Astrocyte (in vitro differentiated cells and primary cell): Measurements from ENCODE around the gene IKBKG. TPM values are rescaled to one million over a fixed set of nuclear protein-coding genes. Genes with fewer than 3 reads are reported as not detected.

Experiments
- DNase-seq: peaks from one replicate; pipeline ENCODE4 v3.0.0-alpha.2; 2010; ENCODE audit warnings: low read depth
- FAIRE-seq: peaks from 2 replicates; lab custom pipeline; 2011; peaks lifted over from hg19 to GRCh38; lab: Jason Lieb, UNC
- H2AFZ ChIP-seq: 2 replicates; pipeline ENCODE4 v1.6.0; 2012; ENCODE audit warnings: low read depth, low read length, inconsistent platforms
- H3K27ac ChIP-seq: 2 replicates; pipeline ENCODE4 v1.5.1; 2011; ENCODE audit warnings: low read depth, low read length, inconsistent platforms
- H3K27me3 ChIP-seq: 2 replicates; pipeline ENCODE4 v1.6.0; 2011; ENCODE audit warnings: low read length, inconsistent platforms; ENCODE audit not compliant: insufficient read depth
- H3K36me3 ChIP-seq: 2 replicates; pipeline ENCODE4 v1.5.1; 2011; ENCODE audit warnings: low read length, inconsistent platforms; ENCODE audit not compliant: insufficient read depth
- H3K4me1 ChIP-seq: 2 replicates; pipeline ENCODE4 v1.5.1; 2011; ENCODE audit warnings: low read length, inconsistent platforms; ENCODE audit not compliant: insufficient read depth
- H3K4me2 ChIP-seq: 2 replicates; pipeline ENCODE4 v1.6.0; 2012; ENCODE audit warnings: low read length, inconsistent platforms
- H3K4me3 ChIP-seq: 2 replicates; pipeline ENCODE4 v1.5.1; 2011; ENCODE audit warnings: low read depth, mild to moderate bottlenecking, low read length, inconsistent platforms; ENCODE audit not compliant: insufficient read depth
- H3K79me2 ChIP-seq: 2 replicates; pipeline ENCODE4 v1.6.0; 2012; ENCODE audit warnings: mild to moderate bottlenecking, low read length, inconsistent platforms; ENCODE audit not compliant: insufficient read depth
- H3K9ac ChIP-seq: 2 replicates; pipeline ENCODE4 v1.6.0; 2012; ENCODE audit warnings: mild to moderate bottlenecking, low read length, inconsistent platforms
- H3K9me3 ChIP-seq: 2 replicates; pipeline ENCODE4 v1.5.1; 2012; ENCODE audit warnings: low read depth, mild to moderate bottlenecking, low read length, inconsistent platforms; ENCODE audit not compliant: insufficient read depth
- H4K20me1 ChIP-seq: 2 replicates; pipeline ENCODE4 v1.6.0; 2012; ENCODE audit warnings: low read length, inconsistent platforms; ENCODE audit not compliant: insufficient read depth
- H3K27ac Mint-ChIP-seq: one replicate; pipeline ENCODE4 v1.8.0; 2021; ENCODE audit warnings: mild to moderate bottlenecking, mixed read lengths; ENCODE audit not compliant: unreplicated experiment
- H3K27me3 Mint-ChIP-seq: one replicate; pipeline ENCODE4 v1.8.0; 2021; ENCODE audit warnings: low read depth, mixed read lengths; ENCODE audit not compliant: unreplicated experiment
- H3K36me3 Mint-ChIP-seq: one replicate; pipeline ENCODE4 v1.8.0; 2021; ENCODE audit warnings: low read depth, mixed read lengths; ENCODE audit not compliant: unreplicated experiment
- H3K4me1 Mint-ChIP-seq: one replicate; pipeline ENCODE4 v1.8.0; 2021; ENCODE audit warnings: low read depth, mixed read lengths; ENCODE audit not compliant: unreplicated experiment
- H3K4me3 Mint-ChIP-seq: one replicate; pipeline ENCODE4 v1.8.0; 2021; ENCODE audit warnings: mild to moderate bottlenecking, moderate library complexity, mixed read lengths; ENCODE audit not compliant: unreplicated experiment
- H3K9me3 Mint-ChIP-seq: one replicate; pipeline ENCODE4 v1.8.0; 2021; ENCODE audit warnings: mild to moderate bottlenecking, mixed read lengths; ENCODE audit not compliant: unreplicated experiment
- CTCF ChIP-seq: IDR thresholded peaks from 2 replicates; pipeline ENCODE4 v1.5.1; 2011; ENCODE audit warnings: low read depth, mild to moderate bottlenecking, inconsistent platforms, low read length, moderate library complexity; ENCODE audit not compliant: insufficient read depth
- EZH2 ChIP-seq: IDR thresholded peaks from 2 replicates; pipeline ENCODE4 v1.6.1; 2012; ENCODE audit warnings: mild to moderate bottlenecking, low read length, inconsistent platforms; ENCODE audit not compliant: insufficient read depth
- total RNA-seq: library from RNA; stranded (reverse); gene quantifications from 2 replicates; pipeline ENCODE4 v1.2.1, GENCODE V29; 2021

Gene IKBKG
- total RNA-seq, 1 donor from 2014 or later: 21.4 TPM

- peak overlapping the region; percentile 91 for H3K27ac ChIP-seq
- no peaks in the 10 kb centered on the region for H3K9me3 ChIP-seq
- TF ChIP-seq EZH2 (no peak), CTCF (no peak)
- H4K20me1 ChIP-seq: no peaks in the 10 kb centered on the region
- no peak overlapping the region for H3K4me3 Mint-ChIP-seq
- H3K4me3 ChIP-seq: no peak overlapping the region
- H3K27me3 Mint-ChIP-seq: no peaks in the 10 kb centered on the region
- peak overlapping the region; percentile 74 for H3K4me2 ChIP-seq
- H3K9ac ChIP-seq: peak overlapping the region; percentile 74
- H3K36me3 ChIP-seq: no peaks in the 10 kb centered on the region
- no peak overlapping the region for H3K27ac Mint-ChIP-seq
- no peak overlapping the region for H2AFZ ChIP-seq
- no peaks in the 10 kb centered on the region for H3K27me3 ChIP-seq
- no peak for DNase-seq
- H3K4me1 ChIP-seq: peaks cover 31% of the 10 kb centered on the region
- H3K79me2 ChIP-seq: peaks cover 26% of the 10 kb centered on the region
- no peaks in the 10 kb centered on the region for H3K4me1 Mint-ChIP-seq
- H3K36me3 Mint-ChIP-seq: no peaks in the 10 kb centered on the region
- H3K9me3 Mint-ChIP-seq: no peaks in the 10 kb centered on the region
- no peak for FAIRE-seq
These were observed 5.9 kb upstream of the IKBKG start for GRCh38 chrX:154541589-154541895.

- Histone ChIP-seq H3K9ac (peak overlapping the region; percentile 74), H3K4me2 (peak overlapping the region; percentile 74), H2AFZ (no peak overlapping the region), H4K20me1 (no peaks in the 10 kb centered on the region), H3K27ac (peak overlapping the region; percentile 91), H3K27me3 (no peaks in the 10 kb centered on the region), H3K79me2 (peaks cover 26% of the 10 kb centered on the region), H3K4me3 (no peak overlapping the region), H3K4me1 (peaks cover 31% of the 10 kb centered on the region), H3K9me3 (no peaks in the 10 kb centered on the region), H3K36me3 (no peaks in the 10 kb centered on the region)
- TF ChIP-seq EZH2: no peak
- no peaks in the 10 kb centered on the region for H3K9me3 Mint-ChIP-seq
- no peaks in the 10 kb centered on the region for H3K27me3 Mint-ChIP-seq
- peak; percentile 60 for FAIRE-seq
- no peaks in the 10 kb centered on the region for H3K4me1 Mint-ChIP-seq
- H3K36me3 Mint-ChIP-seq: no peaks in the 10 kb centered on the region
- peak overlapping the region; percentile 34 for H3K27ac Mint-ChIP-seq
- DNase-seq: peak; percentile 80
- no peak overlapping the region for H3K4me3 Mint-ChIP-seq
These were observed 5.3 kb upstream of the IKBKG start for GRCh38 chrX:154541896-154542722.

GRCh38 chrX:154542723-154543424 is 4.5 kb upstream of the IKBKG start:
- H3K36me3 Mint-ChIP-seq: no peaks in the 10 kb centered on the region

More at GRCh38 chrX:154542723-154543424, 4.5 kb upstream of the IKBKG start:
- H3K36me3 ChIP-seq: no peaks in the 10 kb centered on the region
- H3K9ac ChIP-seq: peak overlapping the region; percentile 73
- FAIRE-seq (no peak), DNase-seq (no peak)
- no peak overlapping the region for H2AFZ ChIP-seq
- Mint-ChIP-seq H3K4me3 (no peak overlapping the region), H3K4me1 (no peaks in the 10 kb centered on the region), H3K27me3 (no peaks in the 10 kb centered on the region), H3K27ac (no peak overlapping the region), H3K9me3 (no peaks in the 10 kb centered on the region)
- peaks cover 3% of the 10 kb centered on the region for H4K20me1 ChIP-seq
- peaks cover 31% of the 10 kb centered on the region for H3K4me1 ChIP-seq
- no peak overlapping the region for H3K4me3 ChIP-seq
- H3K4me2 ChIP-seq: peak overlapping the region; percentile 74
- peaks cover 31% of the 10 kb centered on the region for H3K79me2 ChIP-seq
- TF ChIP-seq EZH2 (no peak), CTCF (no peak)
- H3K27ac ChIP-seq: peak overlapping the region; percentile 91
- H3K27me3 ChIP-seq: no peaks in the 10 kb centered on the region
- H3K9me3 ChIP-seq: no peaks in the 10 kb centered on the region
